GM23338 (cell line): ENCODE results near the gene SH3TC1. TPM values are rescaled to one million over a fixed set of nuclear protein-coding genes. Genes with fewer than 3 reads are reported as not detected.

Experiments used
- ATAC-seq: fragments of 200-7000 bp; cut with Tn5 transposase; 3 replicates; pipeline ENCODE4 v1.9.1; 2020
- DNase-seq: peaks from one replicate; pipeline ENCODE4 v3.0.0-alpha.2; 2015; ENCODE audit warnings: low spot score
- H2AFZ ChIP-seq: fragments of 200-600 bp; sonication (generic); 2 replicates; pipeline ENCODE4 v1.8.0; 2016; ENCODE audit warnings: antibody characterized with exemption, mild to moderate bottlenecking, moderate library complexity
- H3F3A ChIP-seq: fragments of 200-600 bp; sonication (generic); replicated peaks from 2 replicates; pipeline ENCODE4 v1.8.0; 2017; ENCODE audit warnings: antibody characterized with exemption, mixed run types, low read depth
- H3K27ac ChIP-seq: fragments of 200-600 bp; sonication (generic); 2 replicates; pipeline ENCODE4 v1.6.1; 2016; ENCODE audit warnings: low read depth
- H3K27me3 ChIP-seq: fragments of 200-600 bp; sonication (generic); 2 replicates; pipeline ENCODE4 v1.8.0; 2016; ENCODE audit warnings: mild to moderate bottlenecking, mixed run types, moderate library complexity; ENCODE audit not compliant: insufficient read depth
- H3K36me3 ChIP-seq: fragments of 200-600 bp; sonication (generic); 2 replicates; pipeline ENCODE4 v1.8.0; 2016; ENCODE audit warnings: mild to moderate bottlenecking; ENCODE audit not compliant: insufficient read depth
- H3K4me1 ChIP-seq: fragments of 200-600 bp; sonication (generic); 2 replicates; pipeline ENCODE4 v1.8.0; 2016; ENCODE audit warnings: mild to moderate bottlenecking, moderate library complexity; ENCODE audit not compliant: insufficient read depth
- H3K4me2 ChIP-seq: fragments of 200-600 bp; sonication (generic); 2 replicates; pipeline ENCODE4 v1.7.1; 2017; ENCODE audit warnings: mixed run types
- H3K4me3 ChIP-seq: fragments of 200-600 bp; sonication (generic); 2 replicates; pipeline ENCODE4 v1.6.1; 2016; ENCODE audit warnings: mixed run types
- H3K79me2 ChIP-seq: fragments of 200-600 bp; sonication (generic); replicated peaks from 2 replicates; pipeline ENCODE4 v1.8.0; 2017; ENCODE audit warnings: mild to moderate bottlenecking; ENCODE audit not compliant: insufficient read depth
- H3K9me2 ChIP-seq: fragments of 200-600 bp; sonication (generic); 2 replicates; pipeline ENCODE4 v1.8.0; 2017; ENCODE audit not compliant: insufficient read depth
- H4K20me1 ChIP-seq: fragments of 200-600 bp; sonication (generic); replicated peaks from 2 replicates; pipeline ENCODE4 v1.8.0; 2017; ENCODE audit warnings: mild to moderate bottlenecking; ENCODE audit not compliant: insufficient read depth
- H3K27ac Mint-ChIP-seq: 2 replicates; pipeline ENCODE4 v1.8.0; 2020; ENCODE audit warnings: inconsistent platforms, mild to moderate bottlenecking, moderate library complexity, mixed read lengths
- H3K27me3 Mint-ChIP-seq: 3 replicates; pipeline ENCODE4 v1.8.0; 2022; ENCODE audit warnings: low read depth, mild to moderate bottlenecking, moderate library complexity, mixed read lengths, inconsistent platforms; ENCODE audit not compliant: insufficient read depth, poor library complexity
- H3K36me3 Mint-ChIP-seq: 3 replicates; pipeline ENCODE4 v1.8.0; 2021; ENCODE audit warnings: low read depth, mild to moderate bottlenecking, inconsistent platforms, moderate library complexity, mixed read lengths
- H3K4me1 Mint-ChIP-seq: 3 replicates; pipeline ENCODE4 v1.8.0; 2020; ENCODE audit warnings: mild to moderate bottlenecking, inconsistent platforms, mixed read lengths
- H3K4me3 Mint-ChIP-seq: 3 replicates; pipeline ENCODE4 v1.8.0; 2021; ENCODE audit warnings: moderate library complexity, mild to moderate bottlenecking, inconsistent platforms, mixed read lengths
- H3K9me3 Mint-ChIP-seq: 3 replicates; pipeline ENCODE4 v1.8.0; 2020; ENCODE audit warnings: moderate library complexity, mild to moderate bottlenecking, inconsistent platforms, mixed read lengths
- CREB1 ChIP-seq: fragments of 250-450 bp; sonication (Bioruptor Pico); IDR thresholded peaks from 2 replicates; pipeline ENCODE4 v1.5.0; 2020; ENCODE audit warnings: low read depth, mild to moderate bottlenecking, moderate library complexity
- ETS1 ChIP-seq: IDR thresholded peaks from 2 replicates; pipeline ENCODE4 v1.6.1; 2016; ENCODE audit warnings: antibody characterized with exemption
- EZH2 ChIP-seq: fragments of 200-600 bp; sonication (generic); IDR thresholded peaks from one replicate; pipeline ENCODE4 v1.8.0; 2017; ENCODE audit warnings: antibody characterized with exemption, mild to moderate bottlenecking, low read depth; ENCODE audit not compliant: unreplicated experiment
- EZH2phosphoT487 ChIP-seq: fragments of 200-600 bp; sonication (generic); IDR thresholded peaks from one replicate; pipeline ENCODE4 v1.8.1; 2018; ENCODE audit warnings: antibody characterized with exemption; ENCODE audit not compliant: unreplicated experiment
- JUNB ChIP-seq: IDR thresholded peaks from one replicate; pipeline ENCODE4 v1.6.1; 2016; ENCODE audit warnings: antibody characterized with exemption; ENCODE audit not compliant: unreplicated experiment
- NANOG ChIP-seq: IDR thresholded peaks from 2 replicates; pipeline ENCODE4 v1.6.1; 2016; ENCODE audit warnings: antibody characterized with exemption, borderline replicate concordance
- POLR2AphosphoS5 ChIP-seq: IDR thresholded peaks from 2 replicates; pipeline ENCODE4 v1.6.1; 2016; ENCODE audit warnings: antibody characterized with exemption, low read depth
- REST ChIP-seq: IDR thresholded peaks from one replicate; pipeline ENCODE4 v1.6.1; 2018; ENCODE audit warnings: antibody characterized with exemption; ENCODE audit not compliant: unreplicated experiment
- STAT1 ChIP-seq: IDR thresholded peaks from one replicate; pipeline ENCODE4 v1.6.1; 2016; ENCODE audit warnings: antibody characterized with exemption; ENCODE audit not compliant: unreplicated experiment
- ZNF114 ChIP-seq: fragments of 250-450 bp; sonication (Bioruptor Pico); IDR thresholded peaks from 2 replicates; pipeline ENCODE4 v1.5.0; 2020; ENCODE audit warnings: mild to moderate bottlenecking, moderate library complexity
- ZNF331 ChIP-seq: fragments of 250-450 bp; sonication (Bioruptor Pico); IDR thresholded peaks from 2 replicates; pipeline ENCODE4 v1.5.0; 2020; ENCODE audit warnings: low read depth, mild to moderate bottlenecking, moderate library complexity
- polyA plus RNA-seq: library from polyadenylated mRNA; unstranded; fragments of >200 nt; fragmentation: Nextera tagmentation; extraction: Ambion mirVana; gene quantifications from 2 replicates; pipeline ENCODE4 v1.2.1, GENCODE V29; 2016
- total RNA-seq: library from RNA; depleted of rRNA; stranded (reverse); fragments of >200 nt; shearing (Covaris generic); gene quantifications from 2 replicates; pipeline ENCODE4 v1.2.3, GENCODE V29; 2014
- TF ChIP-seq, protein P1 (sequence below), 2 experiments: fragments of 200-600 bp in 1 of 2; sonication (generic) in 1 of 2; conservative IDR thresholded peaks; 2 replicates each; pipeline versions ENCODE4 v1.5.1 to v1.6.1; 2016 to 2017; ENCODE audit warnings: antibody characterized with exemption in 2 of 2, low read depth in 2 of 2, mild to moderate bottlenecking in 2 of 2, moderate library complexity in 1 of 2

The SH3TC1 gene
- total and polyA plus RNA-seq, 2 experiments from 2014 or later: 0.07 TPM; not detected in 1

DNA sequence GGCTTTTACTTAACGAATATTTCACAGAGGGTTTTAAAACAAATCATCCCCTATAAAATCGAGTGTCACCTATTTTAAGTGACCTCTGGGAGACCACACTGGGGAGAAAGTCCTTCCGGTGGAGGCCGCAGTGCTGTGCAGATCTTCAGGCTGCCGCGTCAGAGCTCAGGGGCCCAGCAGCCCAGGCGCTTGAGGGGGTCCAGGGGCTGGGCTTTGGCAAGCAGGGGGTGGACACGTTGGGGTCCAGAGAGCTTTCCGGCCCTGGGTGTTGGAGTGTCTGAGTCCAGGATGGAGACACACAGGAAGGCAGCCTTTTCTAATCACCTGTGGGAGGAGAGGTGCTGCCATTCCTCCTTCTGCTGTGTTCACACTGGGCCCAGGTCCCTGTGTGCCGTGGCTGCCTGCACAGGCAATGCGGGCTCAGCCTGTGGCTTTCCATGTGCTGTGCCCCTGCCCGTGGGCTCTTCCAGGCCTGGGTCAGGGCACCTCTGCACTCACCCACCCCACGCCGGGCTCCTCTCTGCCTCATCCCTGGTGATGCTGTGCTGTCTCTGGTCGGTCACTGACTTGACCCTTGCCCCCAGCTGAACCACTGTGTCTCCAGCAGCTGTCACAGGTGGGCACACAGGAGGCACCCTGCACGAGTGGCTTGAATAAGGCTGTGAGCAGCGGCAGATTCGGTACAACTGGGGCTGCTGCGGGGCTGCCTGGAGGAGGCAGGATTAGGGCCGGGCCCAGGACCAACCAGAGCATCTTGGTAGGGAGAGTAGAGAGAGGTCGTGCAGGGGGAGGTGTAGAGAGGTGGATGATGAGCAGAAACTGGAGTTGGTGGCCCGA is 80.4 kb downstream of the SH3TC1 start (continued):
- TF ChIP-seq, protein P1, sequence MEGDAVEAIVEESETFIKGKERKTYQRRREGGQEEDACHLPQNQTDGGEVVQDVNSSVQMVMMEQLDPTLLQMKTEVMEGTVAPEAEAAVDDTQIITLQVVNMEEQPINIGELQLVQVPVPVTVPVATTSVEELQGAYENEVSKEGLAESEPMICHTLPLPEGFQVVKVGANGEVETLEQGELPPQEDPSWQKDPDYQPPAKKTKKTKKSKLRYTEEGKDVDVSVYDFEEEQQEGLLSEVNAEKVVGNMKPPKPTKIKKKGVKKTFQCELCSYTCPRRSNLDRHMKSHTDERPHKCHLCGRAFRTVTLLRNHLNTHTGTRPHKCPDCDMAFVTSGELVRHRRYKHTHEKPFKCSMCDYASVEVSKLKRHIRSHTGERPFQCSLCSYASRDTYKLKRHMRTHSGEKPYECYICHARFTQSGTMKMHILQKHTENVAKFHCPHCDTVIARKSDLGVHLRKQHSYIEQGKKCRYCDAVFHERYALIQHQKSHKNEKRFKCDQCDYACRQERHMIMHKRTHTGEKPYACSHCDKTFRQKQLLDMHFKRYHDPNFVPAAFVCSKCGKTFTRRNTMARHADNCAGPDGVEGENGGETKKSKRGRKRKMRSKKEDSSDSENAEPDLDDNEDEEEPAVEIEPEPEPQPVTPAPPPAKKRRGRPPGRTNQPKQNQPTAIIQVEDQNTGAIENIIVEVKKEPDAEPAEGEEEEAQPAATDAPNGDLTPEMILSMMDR (conservative IDR thresholded peaks at IDR 0.05; ENCODE audit: low read depth in 2 of 2): no peak
- no peak for TF ChIP-seq ZNF114 (CRISPR knock-in tag)
- no peak for TF ChIP-seq EZH2
- TF ChIP-seq POLR2AphosphoS5: no peak
- TF ChIP-seq EZH2phosphoT487: no peak
- TF ChIP-seq JUNB: no peak
- no peak for TF ChIP-seq STAT1
- no peak for TF ChIP-seq ZNF331 (CRISPR knock-in tag)
- no peak for TF ChIP-seq CREB1 (CRISPR knock-in tag)
- TF ChIP-seq NANOG: no peak
- no peak for TF ChIP-seq ETS1

- DNase-seq (no peak), ATAC-seq (no peak)
- no peaks in the 10 kb centered on the region for H3K79me2 ChIP-seq
- no peaks in the 10 kb centered on the region for H3K36me3 ChIP-seq
- no peak overlapping the region for H2AFZ ChIP-seq
- no peak overlapping the region for H3K4me3 ChIP-seq
- H3K27ac ChIP-seq: no peak overlapping the region
- H3K27ac Mint-ChIP-seq: no peak overlapping the region
- H3K36me3 Mint-ChIP-seq: no peaks in the 10 kb centered on the region
- H3F3A ChIP-seq: no peaks in the 10 kb centered on the region
- no peaks in the 10 kb centered on the region for H3K9me3 Mint-ChIP-seq
- no peak overlapping the region for H3K4me2 ChIP-seq
- no peak overlapping the region for H3K4me3 Mint-ChIP-seq
- H3K27me3 Mint-ChIP-seq: peaks cover 13% of the 10 kb centered on the region
- no peaks in the 10 kb centered on the region for H3K27me3 ChIP-seq
- H3K9me2 ChIP-seq: no peaks in the 10 kb centered on the region
- TF ChIP-seq POLR2AphosphoS5: no peak
- TF ChIP-seq NANOG: no peak
- TF ChIP-seq CREB1 (CRISPR knock-in tag): no peak
- no peak for TF ChIP-seq STAT1
- no peak for TF ChIP-seq EZH2
- TF ChIP-seq, protein P1 (conservative IDR thresholded peaks at IDR 0.05; ENCODE audit: low read depth in 2 of 2): no peak
- no peak for TF ChIP-seq JUNB
- TF ChIP-seq REST: no peak
- no peak for TF ChIP-seq ETS1
- TF ChIP-seq EZH2phosphoT487: no peak
- H3K4me1 Mint-ChIP-seq: peaks cover 2% of the 10 kb centered on the region; the same call in 1 of the 3 replicates
- H4K20me1 ChIP-seq: no peaks in the 10 kb centered on the region; the same call in 1 of the 2 replicates
- no peaks in the 10 kb centered on the region for H3K4me1 ChIP-seq
Measured at GRCh38 chr4:8280158-8280875, 81.2 kb downstream of the SH3TC1 start.
